Subcutaneous adipose tissue (tissue), 4 donors: ENCODE results near the gene CIDEB. TPM values are rescaled to one million over a fixed set of nuclear protein-coding genes. Genes with fewer than 3 reads are reported as not detected.

Source experiments
- CTCF ChIP-seq: fragments of 450-650 bp; IDR thresholded peaks from one replicate; pipeline ENCODE4 v1.5.1; 2016; ENCODE audit warnings: low read depth, mild to moderate bottlenecking, control low read depth, antibody characterized with exemption, moderate library complexity
- total RNA-seq, 4 donors: library from RNA; depleted of rRNA; stranded (reverse); fragments of >200 nt; gene quantifications; one replicate each; pipeline ENCODE4 v1.1.0, GENCODE V29; 2016

CIDEB gene
- 10 to 100 TPM in 2 of 4 donors, 1 to 10 TPM in 2; 5.2 to 14.3 (median 10.3) TPM for total RNA-seq

GRCh38 chr14:24307575-24308341 lies at the start of gene CIDEB:
Gene CIDEB, minus strand, starts transcription at chr14:24307977. Its CDS starts 119 bp downstream, at chr14:24307858.
- no peak for TF ChIP-seq CTCF

GRCh38 chr14:24356208-24356607 lies 48.4 kb upstream of the CIDEB start:
- TF ChIP-seq CTCF: no peak

GRCh38 chr14:24355009-24355408 lies 47.2 kb upstream of the CIDEB start:
- no peak for TF ChIP-seq CTCF

- no peak for TF ChIP-seq CTCF
Measured at GRCh38 chr14:24353559-24354481, 46.0 kb upstream of the CIDEB start.

- no peak for TF ChIP-seq CTCF
Measured at GRCh38 chr14:24351517-24351916, 43.7 kb upstream of the CIDEB start.

- no peak for TF ChIP-seq CTCF
Measured at GRCh38 chr14:24349742-24350141, 42.0 kb upstream of the CIDEB start.

- TF ChIP-seq CTCF: no peak
Measured at GRCh38 chr14:24348186-24348585, 40.4 kb upstream of the CIDEB start.
